HepG2 (cell line): ENCODE measurements around the gene SLC19A1. TPM values are rescaled to one million over a fixed set of nuclear protein-coding genes. Genes with fewer than 3 reads are reported as not detected.
A peak's percentile ranks its signal among the peaks of the same experiment; 100 is the strongest.

Source experiments
- AGO1 ChIP-seq: fragments of 200-400 bp; formaldehyde crosslinking; IDR thresholded peaks from 2 replicates; pipeline ENCODE4 v1.6.1; 2017; ENCODE audit warnings: mild to moderate bottlenecking, low read depth, low read length, moderate library complexity; ENCODE audit not compliant: poor library complexity, severe bottlenecking
- CREB1 ChIP-seq, 2 experiments: fragments of 450-650 bp in 1 of 2; IDR thresholded peaks; 2 replicates each; pipeline ENCODE4 v1.6.1; 2016 to 2017; ENCODE audit warnings: control low read depth in 1 of 2, mild to moderate bottlenecking in 1 of 2, missing compliant biosample characterization in 1 of 2, missing genetic modification characterization in 1 of 2
- GTF3A ChIP-seq: sonication (generic); formaldehyde crosslinking; conservative IDR thresholded peaks from 2 replicates; pipeline ENCODE4 v1.4.0; 2020; ENCODE audit warnings: mild to moderate bottlenecking, missing genetic modification reagents
- MXI1 ChIP-seq: IDR thresholded peaks from 3 replicates; pipeline ENCODE4 v1.6.1; 2012; ENCODE audit warnings: low read depth, low read length, inconsistent platforms, borderline replicate concordance
- PHF5A ChIP-seq: IDR thresholded peaks from one replicate; pipeline ENCODE4 v1.6.1; 2018; ENCODE audit warnings: low read depth, missing genetic modification reagents; ENCODE audit not compliant: unreplicated experiment
- PRDM10 ChIP-seq: sonication (generic); formaldehyde crosslinking; IDR thresholded peaks from 2 replicates; pipeline ENCODE4 v1.4.0; 2020; ENCODE audit warnings: low read depth, missing genetic modification reagents
- SRY ChIP-seq: sonication (generic); formaldehyde crosslinking; IDR thresholded peaks from 2 replicates; pipeline ENCODE4 v1.8.0; 2022; ENCODE audit warnings: mild to moderate bottlenecking, missing genetic modification reagents
- TIGD3 ChIP-seq: sonication (generic); formaldehyde crosslinking; IDR thresholded peaks from 2 replicates; pipeline ENCODE4 v1.5.1; 2020; ENCODE audit warnings: mild to moderate bottlenecking, missing genetic modification reagents, borderline replicate concordance
- ZFP1 ChIP-seq: IDR thresholded peaks from 2 replicates; pipeline ENCODE4 v1.6.1; 2016
- ZHX2 ChIP-seq, 2 experiments: sonication (generic) in 1 of 2; formaldehyde crosslinking in 1 of 2; IDR thresholded peaks; 2 replicates each; pipeline versions ENCODE4 v1.6.1 to v1.9.0; 2014 to 2022; ENCODE audit warnings: antibody characterized with exemption in 1 of 2, borderline replicate concordance in 1 of 2, inconsistent platforms in 1 of 2, low read depth in 1 of 2, missing genetic modification reagents in 1 of 2
- ZMAT3 ChIP-seq: sonication (generic); formaldehyde crosslinking; conservative IDR thresholded peaks from 2 replicates; pipeline ENCODE4 v1.7.0; 2021; ENCODE audit warnings: missing genetic modification reagents
- ZNF180 ChIP-seq: sonication (generic); formaldehyde crosslinking; IDR thresholded peaks from 2 replicates; pipeline ENCODE4 v1.4.0; 2020; ENCODE audit warnings: low read depth, missing genetic modification reagents, borderline replicate concordance
- ZNF451 ChIP-seq: sonication (generic); formaldehyde crosslinking; IDR thresholded peaks from 2 replicates; pipeline ENCODE4 v1.5.0; 2020; ENCODE audit warnings: mild to moderate bottlenecking, missing genetic modification reagents
- ZNF550 ChIP-seq: sonication (generic); formaldehyde crosslinking; IDR thresholded peaks from 2 replicates; pipeline ENCODE4 v1.4.0; 2020; ENCODE audit warnings: mild to moderate bottlenecking, missing genetic modification reagents, borderline replicate concordance
- polyA plus RNA-seq, 8 experiments: library from polyadenylated mRNA; depleted of rRNA in 3 of 8; stranded (reverse) in 7 of 8; unstranded in 1 of 8; fragments of >200 nt; fragmentation: Illumina TruSeq in 4 of 8; extraction: Trizol in 4 of 8; gene quantifications; 2 replicates each; pipeline versions ENCODE4 v1.2.1 to v1.2.3, GENCODE V29; 2011 to 2016; ENCODE audit warnings: low read depth in 4 of 8, missing spikeins in 1 of 8, mixed read lengths in 1 of 8; ENCODE audit not compliant: insufficient read depth in 1 of 8
- total RNA-seq, 5 experiments: library from RNA; depleted of rRNA; stranded (reverse); fragments of >200 nt; fragmentation: Illumina TruSeq; extraction: Trizol; gene quantifications; 2 replicates each; pipeline ENCODE4 v1.2.3, GENCODE V29; 2016; ENCODE audit warnings: low read depth in 1 of 5

Gene SLC19A1
- total and polyA plus RNA-seq, 2 of the 13 experiments (the other 11 are each of a cell fraction or from before 2014, with no cell fraction given) = 21.8 to 23.0 TPM

- 0 out of 2 replicates have a peak, but pooled peaks have one; percentile 53 for TF ChIP-seq PRDM10 (CRISPR knock-in tag)
- TF ChIP-seq CREB1 (IDR thresholded peaks at IDR 0.05) = peak; percentile 76; the same call in 1 of the 2 replicates
- no peak for TF ChIP-seq CREB1 (CRISPR knock-in tag; IDR thresholded peaks at IDR 0.05)
- 0 out of 2 replicates have a peak, but pooled peaks have one; percentile 38 for TF ChIP-seq ZFP1 (CRISPR knock-in tag)
- TF ChIP-seq PHF5A (CRISPR knock-in tag) = no peak
- TF ChIP-seq TIGD3 (CRISPR knock-in tag) = 0 out of 2 replicates have a peak, but pooled peaks have one; percentile 43
- no peak for TF ChIP-seq GTF3A (CRISPR knock-in tag)
- TF ChIP-seq ZNF451 (CRISPR knock-in tag) = peak; percentile 77
- peak; percentile 86; the same call in 1 of the 3 replicates for TF ChIP-seq MXI1
- TF ChIP-seq ZHX2 (IDR thresholded peaks at IDR 0.05; ENCODE audit: low read depth) = 0 out of 2 replicates have a peak, but pooled peaks have one; percentile 25
- no peak for TF ChIP-seq ZHX2 (CRISPR knock-in tag; IDR thresholded peaks at IDR 0.05; ENCODE audit: borderline replicate concordance)
- TF ChIP-seq ZNF550 (CRISPR knock-in tag) = 0 out of 2 replicates have a peak, but pooled peaks have one; percentile 68
- no peak for TF ChIP-seq ZNF180 (CRISPR knock-in tag)
- TF ChIP-seq SRY (CRISPR knock-in tag) = no peak
- peak; percentile 34 for TF ChIP-seq AGO1
- TF ChIP-seq ZMAT3 = 0 out of 2 replicates have a peak, but pooled peaks have one; percentile 66
Measured at GRCh38 chr21:45555557-45556301, 13.5 kb upstream of the SLC19A1 start (continued).
